Glutamatergic neuron (in vitro differentiated cells): ENCODE measurements around the gene CKMT1A. TPM values are rescaled to one million over a fixed set of nuclear protein-coding genes. Genes with fewer than 3 reads are reported as not detected.
"Not testable (repeated sequence)": the region's sequence is repeated elsewhere in the genome, so short reads cannot be mapped to it uniquely, and the experiment has no call there.

ENCODE experiments used
- DNase-seq: peaks from one replicate; pipeline ENCODE4 v3.0.0; 2022
- H3K27ac Mint-ChIP-seq: one replicate; pipeline ENCODE4 v1.8.0; 2020; ENCODE audit warnings: mild to moderate bottlenecking, mixed read lengths, inconsistent platforms; ENCODE audit not compliant: unreplicated experiment
- H3K27me3 Mint-ChIP-seq: one replicate; pipeline ENCODE4 v1.8.0; 2020; ENCODE audit warnings: mild to moderate bottlenecking, moderate library complexity, mixed read lengths, inconsistent platforms; ENCODE audit not compliant: unreplicated experiment
- H3K36me3 Mint-ChIP-seq: one replicate; pipeline ENCODE4 v1.8.0; 2020; ENCODE audit warnings: mild to moderate bottlenecking, mixed read lengths, inconsistent platforms; ENCODE audit not compliant: unreplicated experiment
- H3K4me1 Mint-ChIP-seq: one replicate; pipeline ENCODE4 v1.8.0; 2020; ENCODE audit warnings: mild to moderate bottlenecking, low read depth, mixed read lengths, inconsistent platforms; ENCODE audit not compliant: unreplicated experiment
- H3K4me3 Mint-ChIP-seq: one replicate; pipeline ENCODE4 v1.8.0; 2020; ENCODE audit warnings: mild to moderate bottlenecking, mixed read lengths, inconsistent platforms; ENCODE audit not compliant: unreplicated experiment
- H3K9me3 Mint-ChIP-seq: one replicate; pipeline ENCODE4 v1.8.0; 2020; ENCODE audit warnings: mild to moderate bottlenecking, moderate library complexity, mixed read lengths, inconsistent platforms; ENCODE audit not compliant: unreplicated experiment
- CTCF ChIP-seq: fragments of 200-600 bp; sonication (generic); IDR thresholded peaks from one replicate; pipeline ENCODE4 v1.5.0; 2021; ENCODE audit not compliant: partially characterized antibody, unreplicated experiment
- long read RNA-seq: library from polyadenylated mRNA; unstranded; transcript quantifications from one replicate; pipeline ENCODE4 v2.0.0, GENCODE V29; 2020; ENCODE audit not compliant: unreplicated experiment
- total RNA-seq: library from RNA; stranded (reverse); fragmentation: NEBNext Ultra II Directional; extraction: Animal tissue kit (Norgen Biotek cat#: 25700); gene quantifications from one replicate; pipeline ENCODE4 v1.2.1, GENCODE V29; 2021; ENCODE audit not compliant: unreplicated experiment

The CKMT1A gene
- total RNA-seq: 15.7 TPM
- long read RNA-seq, transcript CKMT1A-202 (9 exons, 1,911 nt): major isoform, 20 of 22 reads
- long read RNA-seq, partial matches to known transcripts: 0 of 22 reads
- long read RNA-seq, other reads (novel, unspliced or antisense): 2 of 22 reads

GRCh38 chr15:43693148-43694022, at the start of gene CKMT1A:
TSS of gene CKMT1A (plus strand) at chr15:43693859. CDS start at chr15:43694051, 192 bp downstream.
- not testable (repeated sequence) for H3K27me3 Mint-ChIP-seq, H3K9me3 Mint-ChIP-seq, H3K27ac Mint-ChIP-seq, H3K4me3 Mint-ChIP-seq, DNase-seq, H3K36me3 Mint-ChIP-seq, H3K4me1 Mint-ChIP-seq

GRCh38 chr15:43648649-43649429, 44.8 kb upstream of the CKMT1A start, which contains the start of gene CATSPER2:
TSS of gene CATSPER2 (minus strand) at chr15:43648844. CDS start at chr15:43648061, 783 bp downstream.
- no peak for TF ChIP-seq CTCF
- Mint-ChIP-seq H3K27ac (no peak within 1 kb of the TSS), H3K27me3 (no peaks in the 10 kb centered on the region), H3K36me3 (peaks cover 15% of the 10 kb centered on the region), H3K4me1 (no peaks in the 10 kb centered on the region), H3K4me3 (no peak within 1 kb of the TSS), H3K9me3 (no peaks in the 10 kb centered on the region)
- DNase-seq: no peak

GRCh38 chr15:43649430-43649926, 44.2 kb upstream of the CKMT1A start:
- H3K36me3 Mint-ChIP-seq: peaks cover 15% of the 10 kb centered on the region
- not testable (repeated sequence) for H3K27ac Mint-ChIP-seq, H3K4me1 Mint-ChIP-seq, DNase-seq, H3K27me3 Mint-ChIP-seq, H3K9me3 Mint-ChIP-seq, H3K4me3 Mint-ChIP-seq

GRCh38 chr15:43659727-43660126, 33.9 kb upstream of the CKMT1A start:
- H3K27me3 Mint-ChIP-seq, H3K4me1 Mint-ChIP-seq, DNase-seq: not testable (repeated sequence)

GRCh38 chr15:43662293-43662692, 31.4 kb upstream of the CKMT1A start:
- DNase-seq, H3K36me3 Mint-ChIP-seq, H3K4me3 Mint-ChIP-seq, H3K27ac Mint-ChIP-seq, H3K27me3 Mint-ChIP-seq, H3K4me1 Mint-ChIP-seq, H3K9me3 Mint-ChIP-seq: not testable (repeated sequence)

More at GRCh38 chr15:43659727-43660126, 33.9 kb upstream of the CKMT1A start:
- H3K27ac Mint-ChIP-seq, H3K36me3 Mint-ChIP-seq, H3K4me3 Mint-ChIP-seq, H3K9me3 Mint-ChIP-seq: not testable (repeated sequence)

GRCh38 chr15:43663333-43663732, 30.3 kb upstream of the CKMT1A start:
- H3K4me1 Mint-ChIP-seq, H3K36me3 Mint-ChIP-seq, H3K27me3 Mint-ChIP-seq, H3K4me3 Mint-ChIP-seq, H3K27ac Mint-ChIP-seq, H3K9me3 Mint-ChIP-seq, DNase-seq: not testable (repeated sequence)

GRCh38 chr15:43666177-43666576, 27.5 kb upstream of the CKMT1A start:
- not testable (repeated sequence) for H3K27me3 Mint-ChIP-seq

GRCh38 chr15:43674175-43674574, 19.5 kb upstream of the CKMT1A start:
- DNase-seq, H3K4me3 Mint-ChIP-seq, H3K4me1 Mint-ChIP-seq, H3K27ac Mint-ChIP-seq, H3K36me3 Mint-ChIP-seq, H3K27me3 Mint-ChIP-seq, H3K9me3 Mint-ChIP-seq: not testable (repeated sequence)

More at GRCh38 chr15:43666177-43666576, 27.5 kb upstream of the CKMT1A start:
- not testable (repeated sequence) for H3K36me3 Mint-ChIP-seq, H3K4me3 Mint-ChIP-seq, H3K9me3 Mint-ChIP-seq, DNase-seq, H3K27ac Mint-ChIP-seq, H3K4me1 Mint-ChIP-seq

- DNase-seq, H3K4me3 Mint-ChIP-seq, H3K27ac Mint-ChIP-seq, H3K4me1 Mint-ChIP-seq, H3K36me3 Mint-ChIP-seq, H3K27me3 Mint-ChIP-seq, H3K9me3 Mint-ChIP-seq: not testable (repeated sequence)
Measured at GRCh38 chr15:43689604-43690301, 3.9 kb upstream of the CKMT1A start.

- not testable (repeated sequence) for H3K27ac Mint-ChIP-seq, H3K27me3 Mint-ChIP-seq, DNase-seq, H3K9me3 Mint-ChIP-seq, H3K36me3 Mint-ChIP-seq, H3K4me1 Mint-ChIP-seq, H3K4me3 Mint-ChIP-seq
Measured at GRCh38 chr15:43692679-43693078, 980 bp upstream of the CKMT1A start.
